ENCODE data around the gene PUS1. TPM values are rescaled to one million over a fixed set of nuclear protein-coding genes. Genes with fewer than 3 reads are reported as not detected.

The PUS1 gene
- polyA plus RNA-seq, 1 donor from 2014 or later: 14.3 TPM

DNA sequence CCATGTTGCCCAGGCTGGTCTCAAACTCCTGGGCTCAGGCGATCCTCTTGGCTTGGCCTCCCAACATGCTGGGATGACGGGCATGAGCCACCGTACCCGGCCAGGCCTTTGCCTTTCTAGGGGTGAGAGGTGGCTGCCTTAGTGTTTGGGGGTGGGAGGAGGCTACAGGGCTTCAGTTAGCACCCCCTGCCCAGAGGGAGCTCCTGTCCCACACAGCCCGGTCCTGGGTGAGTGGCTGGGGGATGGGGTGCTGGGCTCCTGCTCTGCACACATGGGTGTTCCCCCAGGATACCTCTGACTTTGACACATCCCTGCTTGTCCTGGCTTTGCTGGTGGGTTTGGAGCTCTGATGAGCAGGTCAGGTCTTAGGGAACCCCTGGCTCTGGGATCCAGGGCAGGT lies 24.7 kb upstream of the PUS1 start:
- Histone ChIP-seq H3K27ac (ENCODE audit: low read length) (no peak overlapping the region), H3K4me2 (ENCODE audit: low read length) (no peak overlapping the region), H3K4me3 (ENCODE audit: low read length) (no peak overlapping the region), H3K9me3 (ENCODE audit: low read length) (no peaks in the 10 kb centered on the region), H3K79me2 (replicated peaks; ENCODE audit: insufficient read depth, low read length) (peaks cover 40% of the 10 kb centered on the region), H3F3A (ENCODE audit: insufficient read depth, low read length, poor library complexity, severe bottlenecking) (no peaks in the 10 kb centered on the region), H3K9ac (ENCODE audit: low read length) (no peak overlapping the region), H3K36me3 (ENCODE audit: insufficient read depth, low read length) (no peaks in the 10 kb centered on the region), H4K20me1 (ENCODE audit: insufficient read depth) (peaks cover 18% of the 10 kb centered on the region), H2AFZ (ENCODE audit: low read depth, low read length) (no peak overlapping the region), H3K9me2 (ENCODE audit: insufficient read depth, low read length) (no peaks in the 10 kb centered on the region), H3K27me3 (ENCODE audit: insufficient read depth, low read depth, low read length) (no peaks in the 10 kb centered on the region)
- TF ChIP-seq, protein P1, sequence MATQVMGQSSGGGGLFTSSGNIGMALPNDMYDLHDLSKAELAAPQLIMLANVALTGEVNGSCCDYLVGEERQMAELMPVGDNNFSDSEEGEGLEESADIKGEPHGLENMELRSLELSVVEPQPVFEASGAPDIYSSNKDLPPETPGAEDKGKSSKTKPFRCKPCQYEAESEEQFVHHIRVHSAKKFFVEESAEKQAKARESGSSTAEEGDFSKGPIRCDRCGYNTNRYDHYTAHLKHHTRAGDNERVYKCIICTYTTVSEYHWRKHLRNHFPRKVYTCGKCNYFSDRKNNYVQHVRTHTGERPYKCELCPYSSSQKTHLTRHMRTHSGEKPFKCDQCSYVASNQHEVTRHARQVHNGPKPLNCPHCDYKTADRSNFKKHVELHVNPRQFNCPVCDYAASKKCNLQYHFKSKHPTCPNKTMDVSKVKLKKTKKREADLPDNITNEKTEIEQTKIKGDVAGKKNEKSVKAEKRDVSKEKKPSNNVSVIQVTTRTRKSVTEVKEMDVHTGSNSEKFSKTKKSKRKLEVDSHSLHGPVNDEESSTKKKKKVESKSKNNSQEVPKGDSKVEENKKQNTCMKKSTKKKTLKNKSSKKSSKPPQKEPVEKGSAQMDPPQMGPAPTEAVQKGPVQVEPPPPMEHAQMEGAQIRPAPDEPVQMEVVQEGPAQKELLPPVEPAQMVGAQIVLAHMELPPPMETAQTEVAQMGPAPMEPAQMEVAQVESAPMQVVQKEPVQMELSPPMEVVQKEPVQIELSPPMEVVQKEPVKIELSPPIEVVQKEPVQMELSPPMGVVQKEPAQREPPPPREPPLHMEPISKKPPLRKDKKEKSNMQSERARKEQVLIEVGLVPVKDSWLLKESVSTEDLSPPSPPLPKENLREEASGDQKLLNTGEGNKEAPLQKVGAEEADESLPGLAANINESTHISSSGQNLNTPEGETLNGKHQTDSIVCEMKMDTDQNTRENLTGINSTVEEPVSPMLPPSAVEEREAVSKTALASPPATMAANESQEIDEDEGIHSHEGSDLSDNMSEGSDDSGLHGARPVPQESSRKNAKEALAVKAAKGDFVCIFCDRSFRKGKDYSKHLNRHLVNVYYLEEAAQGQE (IDR thresholded peaks at IDR 0.05; ENCODE audit: borderline replicate concordance): no peak
- no peak for TF ChIP-seq TAF1 (IDR thresholded peaks at IDR 0.05; ENCODE audit: low read depth)
- TF ChIP-seq SMC3 (conservative IDR thresholded peaks at IDR 0.05; ENCODE audit: poor library complexity): no peak
- TF ChIP-seq MXI1 (conservative IDR thresholded peaks at IDR 0.05; ENCODE audit: poor library complexity, severe bottlenecking): no peak
- TF ChIP-seq EZH2 (IDR thresholded peaks at IDR 0.05; ENCODE audit: borderline replicate concordance, insufficient read depth, low read length, poor library complexity, severe bottlenecking): no peak
- TF ChIP-seq EP300 (conservative IDR thresholded peaks at IDR 0.05; ENCODE audit: poor library complexity, severe bottlenecking): no peak
- TF ChIP-seq POLR2AphosphoS5 (IDR thresholded peaks at IDR 0.05): no peak
- TF ChIP-seq RAD21 (conservative IDR thresholded peaks at IDR 0.05): no peak
- TF ChIP-seq, protein P2, sequence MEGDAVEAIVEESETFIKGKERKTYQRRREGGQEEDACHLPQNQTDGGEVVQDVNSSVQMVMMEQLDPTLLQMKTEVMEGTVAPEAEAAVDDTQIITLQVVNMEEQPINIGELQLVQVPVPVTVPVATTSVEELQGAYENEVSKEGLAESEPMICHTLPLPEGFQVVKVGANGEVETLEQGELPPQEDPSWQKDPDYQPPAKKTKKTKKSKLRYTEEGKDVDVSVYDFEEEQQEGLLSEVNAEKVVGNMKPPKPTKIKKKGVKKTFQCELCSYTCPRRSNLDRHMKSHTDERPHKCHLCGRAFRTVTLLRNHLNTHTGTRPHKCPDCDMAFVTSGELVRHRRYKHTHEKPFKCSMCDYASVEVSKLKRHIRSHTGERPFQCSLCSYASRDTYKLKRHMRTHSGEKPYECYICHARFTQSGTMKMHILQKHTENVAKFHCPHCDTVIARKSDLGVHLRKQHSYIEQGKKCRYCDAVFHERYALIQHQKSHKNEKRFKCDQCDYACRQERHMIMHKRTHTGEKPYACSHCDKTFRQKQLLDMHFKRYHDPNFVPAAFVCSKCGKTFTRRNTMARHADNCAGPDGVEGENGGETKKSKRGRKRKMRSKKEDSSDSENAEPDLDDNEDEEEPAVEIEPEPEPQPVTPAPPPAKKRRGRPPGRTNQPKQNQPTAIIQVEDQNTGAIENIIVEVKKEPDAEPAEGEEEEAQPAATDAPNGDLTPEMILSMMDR (IDR thresholded peaks at IDR 0.05; ENCODE audit: poor library complexity, severe bottlenecking): no peak

DNA sequence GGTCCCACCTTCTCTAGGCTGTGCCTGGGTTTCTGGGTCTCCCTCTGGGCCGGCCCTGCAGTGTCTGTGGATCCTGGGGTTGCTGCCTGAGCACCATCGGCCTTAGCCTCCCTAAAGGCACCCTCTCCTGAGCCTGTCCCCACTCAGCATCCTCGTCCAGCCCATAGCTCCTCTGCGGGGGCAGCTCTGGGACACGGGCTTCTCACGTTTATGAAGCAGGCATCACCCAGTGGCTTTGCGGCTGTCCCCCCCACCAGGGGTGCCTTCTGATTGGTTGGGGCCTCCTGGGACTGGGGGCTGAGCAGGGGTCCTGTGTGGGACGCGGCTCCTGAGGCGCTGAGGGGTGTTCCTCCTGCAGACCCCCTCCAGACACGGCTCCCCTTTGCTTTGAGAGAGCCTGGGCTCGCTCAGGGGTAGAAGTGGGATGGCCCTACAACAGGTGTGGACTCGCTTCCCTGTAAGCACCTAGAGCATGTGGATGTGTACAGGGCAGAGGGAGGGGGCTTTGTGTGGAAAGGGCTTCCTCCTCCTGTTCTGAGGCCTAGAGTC lies 23.9 kb upstream of the PUS1 start:
- Histone ChIP-seq H3K9ac (ENCODE audit: low read length) (no peak overlapping the region), H3K36me3 (ENCODE audit: insufficient read depth, low read length) (no peaks in the 10 kb centered on the region), H3K9me3 (ENCODE audit: low read length) (no peaks in the 10 kb centered on the region), H3K27ac (ENCODE audit: low read length) (no peak overlapping the region), H3K27me3 (ENCODE audit: insufficient read depth, low read depth, low read length) (no peaks in the 10 kb centered on the region), H3K4me2 (ENCODE audit: low read length) (no peak overlapping the region), H3K79me2 (replicated peaks; ENCODE audit: insufficient read depth, low read length) (peaks cover 35% of the 10 kb centered on the region), H2AFZ (ENCODE audit: low read depth, low read length) (no peak overlapping the region), H3K4me3 (ENCODE audit: low read length) (no peak overlapping the region), H3F3A (ENCODE audit: insufficient read depth, low read length, poor library complexity, severe bottlenecking) (no peaks in the 10 kb centered on the region), H3K9me2 (ENCODE audit: insufficient read depth, low read length) (no peaks in the 10 kb centered on the region), H4K20me1 (ENCODE audit: insufficient read depth) (peaks cover 18% of the 10 kb centered on the region)
- TF ChIP-seq, protein P2 (IDR thresholded peaks at IDR 0.05; ENCODE audit: poor library complexity, severe bottlenecking): no peak
- no peak for TF ChIP-seq POLR2AphosphoS5 (IDR thresholded peaks at IDR 0.05)
- TF ChIP-seq, protein P1 (IDR thresholded peaks at IDR 0.05; ENCODE audit: borderline replicate concordance): no peak
- TF ChIP-seq TAF1 (IDR thresholded peaks at IDR 0.05; ENCODE audit: low read depth): no peak
- TF ChIP-seq EP300 (conservative IDR thresholded peaks at IDR 0.05; ENCODE audit: poor library complexity, severe bottlenecking): no peak
- TF ChIP-seq RAD21 (conservative IDR thresholded peaks at IDR 0.05): no peak
- no peak for TF ChIP-seq SMC3 (conservative IDR thresholded peaks at IDR 0.05; ENCODE audit: poor library complexity)
- no peak for TF ChIP-seq MXI1 (conservative IDR thresholded peaks at IDR 0.05; ENCODE audit: poor library complexity, severe bottlenecking)
- TF ChIP-seq EZH2 (IDR thresholded peaks at IDR 0.05; ENCODE audit: borderline replicate concordance, insufficient read depth, low read length, poor library complexity, severe bottlenecking): no peak
